ENCODE data around the gene AHI1.

The AHI1 gene

DNA sequence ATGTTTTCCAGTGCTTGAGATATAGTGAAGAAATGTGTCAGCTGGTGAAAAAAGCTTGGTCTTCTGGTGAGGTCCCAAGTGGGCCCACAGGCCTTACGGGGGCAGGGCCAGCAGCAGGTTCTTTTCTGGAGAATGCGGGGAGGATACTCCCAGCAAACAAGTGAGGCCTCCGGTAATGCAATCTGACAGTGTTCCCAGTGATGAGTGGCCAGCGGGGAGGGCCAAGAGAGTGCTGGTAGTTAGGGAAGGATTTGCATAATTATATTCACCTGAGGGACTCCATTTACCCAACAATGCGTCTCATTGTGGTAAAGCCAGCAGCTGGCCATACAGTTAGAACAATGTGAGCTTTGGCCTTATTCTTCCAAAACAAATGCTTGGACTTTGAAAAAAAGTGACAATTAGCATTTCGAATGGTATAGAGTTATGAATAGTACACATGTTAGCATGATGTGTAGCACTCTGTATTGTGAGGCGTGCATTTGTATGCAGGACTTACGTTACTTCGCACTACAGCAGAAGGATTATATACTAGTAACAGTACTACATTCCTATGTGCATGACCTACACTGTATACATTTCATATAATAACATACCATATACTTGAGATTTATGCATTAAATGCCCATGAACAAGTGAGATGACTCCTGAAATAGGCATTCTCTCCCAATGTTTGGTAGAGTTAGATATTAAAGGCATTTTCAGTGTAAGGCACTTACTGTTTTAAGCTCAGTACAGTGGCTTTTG lies 246.6 kb downstream of the AHI1 start (continued):
- TF ChIP-seq MYNN (tag by site-specific recombination; IDR thresholded peaks at IDR 0.05; ENCODE audit: borderline replicate concordance) (no peak), ZBTB21 (tag by site-specific recombination; IDR thresholded peaks at IDR 0.05) (no peak), TCF7L2 (IDR thresholded peaks at IDR 0.05; ENCODE audit: borderline replicate concordance, low read depth, low read length) (no peak), PRDM1 (tag by site-specific recombination; IDR thresholded peaks at IDR 0.05) (no peak), ZNF2 (tag by site-specific recombination; IDR thresholded peaks at IDR 0.05) (no peak), ZNF18 (tag by site-specific recombination; IDR thresholded peaks at IDR 0.05) (no peak), GLI2 (tag by site-specific recombination; IDR thresholded peaks at IDR 0.05; ENCODE audit: borderline replicate concordance, low read depth) (no peak), ZNF629 (tag by site-specific recombination; IDR thresholded peaks at IDR 0.05) (no peak)
- TF ChIP-seq, protein P1, sequence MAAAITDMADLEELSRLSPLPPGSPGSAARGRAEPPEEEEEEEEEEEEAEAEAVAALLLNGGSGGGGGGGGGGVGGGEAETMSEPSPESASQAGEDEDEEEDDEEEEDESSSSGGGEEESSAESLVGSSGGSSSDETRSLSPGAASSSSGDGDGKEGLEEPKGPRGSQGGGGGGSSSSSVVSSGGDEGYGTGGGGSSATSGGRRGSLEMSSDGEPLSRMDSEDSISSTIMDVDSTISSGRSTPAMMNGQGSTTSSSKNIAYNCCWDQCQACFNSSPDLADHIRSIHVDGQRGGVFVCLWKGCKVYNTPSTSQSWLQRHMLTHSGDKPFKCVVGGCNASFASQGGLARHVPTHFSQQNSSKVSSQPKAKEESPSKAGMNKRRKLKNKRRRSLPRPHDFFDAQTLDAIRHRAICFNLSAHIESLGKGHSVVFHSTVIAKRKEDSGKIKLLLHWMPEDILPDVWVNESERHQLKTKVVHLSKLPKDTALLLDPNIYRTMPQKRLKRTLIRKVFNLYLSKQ (tag by site-specific recombination; IDR thresholded peaks at IDR 0.05; ENCODE audit: borderline replicate concordance), result no peak
- TF ChIP-seq, protein P2, sequence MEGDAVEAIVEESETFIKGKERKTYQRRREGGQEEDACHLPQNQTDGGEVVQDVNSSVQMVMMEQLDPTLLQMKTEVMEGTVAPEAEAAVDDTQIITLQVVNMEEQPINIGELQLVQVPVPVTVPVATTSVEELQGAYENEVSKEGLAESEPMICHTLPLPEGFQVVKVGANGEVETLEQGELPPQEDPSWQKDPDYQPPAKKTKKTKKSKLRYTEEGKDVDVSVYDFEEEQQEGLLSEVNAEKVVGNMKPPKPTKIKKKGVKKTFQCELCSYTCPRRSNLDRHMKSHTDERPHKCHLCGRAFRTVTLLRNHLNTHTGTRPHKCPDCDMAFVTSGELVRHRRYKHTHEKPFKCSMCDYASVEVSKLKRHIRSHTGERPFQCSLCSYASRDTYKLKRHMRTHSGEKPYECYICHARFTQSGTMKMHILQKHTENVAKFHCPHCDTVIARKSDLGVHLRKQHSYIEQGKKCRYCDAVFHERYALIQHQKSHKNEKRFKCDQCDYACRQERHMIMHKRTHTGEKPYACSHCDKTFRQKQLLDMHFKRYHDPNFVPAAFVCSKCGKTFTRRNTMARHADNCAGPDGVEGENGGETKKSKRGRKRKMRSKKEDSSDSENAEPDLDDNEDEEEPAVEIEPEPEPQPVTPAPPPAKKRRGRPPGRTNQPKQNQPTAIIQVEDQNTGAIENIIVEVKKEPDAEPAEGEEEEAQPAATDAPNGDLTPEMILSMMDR (tag by site-specific recombination; IDR thresholded peaks at IDR 0.05), result no peak

DNA sequence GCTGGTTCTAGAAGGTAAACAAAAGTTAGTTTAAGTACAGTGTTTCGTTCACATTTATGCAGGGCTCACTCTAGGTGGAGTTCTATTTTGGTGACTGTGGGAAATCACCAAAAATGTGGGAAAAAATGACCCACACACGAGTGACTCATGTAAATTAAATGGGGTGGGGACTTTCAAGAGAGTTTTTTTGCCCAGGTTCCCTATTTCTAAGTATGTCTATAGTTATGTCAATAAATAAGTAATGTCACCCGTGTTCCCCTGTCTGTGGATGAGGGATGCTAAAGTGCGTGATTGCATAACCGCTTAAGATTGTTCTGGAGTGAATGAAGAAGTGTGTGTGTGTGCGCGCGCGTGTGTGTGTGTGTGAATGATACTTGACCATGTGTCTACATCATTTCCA lies 247.3 kb downstream of the AHI1 start:
- CTCF ChIA-PET, result interaction anchor here (0.6 to 1.0 kb wide), 4 partner anchors 9 to 88 kb away, joined by 3 to 5 read pairs (median 4); no protein-coding TSS in a partner anchor
- no peaks in the 10 kb centered on the region for H3K36me3 ChIP-seq (ENCODE audit: control insufficient read depth in 2 of 2, insufficient read depth in 1 of 2, low read length in 2 of 2)
- H3K4me3 ChIP-seq (ENCODE audit: low read depth, low read length), result no peak overlapping the region
- no peaks in the 10 kb centered on the region for H3K4me1 ChIP-seq (ENCODE audit: control insufficient read depth, insufficient read depth, low read length)
- POLR2A ChIA-PET, result no interaction called here
- no peaks in the 10 kb centered on the region for H3K9me3 ChIP-seq (ENCODE audit: control insufficient read depth, insufficient read depth, low read depth, low read length)
- H3K27ac ChIP-seq (ENCODE audit: extremely low read depth, low read depth, low read length), result no peak overlapping the region
- TF ChIP-seq ZNF19 (tag by site-specific recombination; IDR thresholded peaks at IDR 0.05; ENCODE audit: low read depth), result no peak
- TF ChIP-seq ZNF830 (tag by site-specific recombination; IDR thresholded peaks at IDR 0.05; ENCODE audit: low read depth), result no peak
- TF ChIP-seq, protein P3, sequence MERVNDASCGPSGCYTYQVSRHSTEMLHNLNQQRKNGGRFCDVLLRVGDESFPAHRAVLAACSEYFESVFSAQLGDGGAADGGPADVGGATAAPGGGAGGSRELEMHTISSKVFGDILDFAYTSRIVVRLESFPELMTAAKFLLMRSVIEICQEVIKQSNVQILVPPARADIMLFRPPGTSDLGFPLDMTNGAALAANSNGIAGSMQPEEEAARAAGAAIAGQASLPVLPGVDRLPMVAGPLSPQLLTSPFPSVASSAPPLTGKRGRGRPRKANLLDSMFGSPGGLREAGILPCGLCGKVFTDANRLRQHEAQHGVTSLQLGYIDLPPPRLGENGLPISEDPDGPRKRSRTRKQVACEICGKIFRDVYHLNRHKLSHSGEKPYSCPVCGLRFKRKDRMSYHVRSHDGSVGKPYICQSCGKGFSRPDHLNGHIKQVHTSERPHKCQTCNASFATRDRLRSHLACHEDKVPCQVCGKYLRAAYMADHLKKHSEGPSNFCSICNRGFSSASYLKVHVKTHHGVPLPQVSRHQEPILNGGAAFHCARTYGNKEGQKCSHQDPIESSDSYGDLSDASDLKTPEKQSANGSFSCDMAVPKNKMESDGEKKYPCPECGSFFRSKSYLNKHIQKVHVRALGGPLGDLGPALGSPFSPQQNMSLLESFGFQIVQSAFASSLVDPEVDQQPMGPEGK (tag by site-specific recombination; IDR thresholded peaks at IDR 0.05), result no peak
- TF ChIP-seq, protein P2 (tag by site-specific recombination; IDR thresholded peaks at IDR 0.05), result no peak
- no peak for TF ChIP-seq PRDM4 (tag by site-specific recombination; IDR thresholded peaks at IDR 0.05)
- no peak for TF ChIP-seq EGR2 (tag by site-specific recombination; IDR thresholded peaks at IDR 0.05; ENCODE audit: low read depth)
- TF ChIP-seq BCL11A (tag by site-specific recombination; IDR thresholded peaks at IDR 0.05; ENCODE audit: low read depth), result no peak
- no peak for TF ChIP-seq ZNF692 (tag by site-specific recombination; IDR thresholded peaks at IDR 0.05)
- TF ChIP-seq ZNF341 (tag by site-specific recombination; IDR thresholded peaks at IDR 0.05; ENCODE audit: low read depth), result no peak
- no peak for TF ChIP-seq ZNF2 (tag by site-specific recombination; IDR thresholded peaks at IDR 0.05)
- TF ChIP-seq ZNF335 (tag by site-specific recombination; conservative IDR thresholded peaks at IDR 0.05), result no peak
- no peak for TF ChIP-seq ZFP37 (tag by site-specific recombination; IDR thresholded peaks at IDR 0.05)
- TF ChIP-seq SCRT1 (tag by site-specific recombination; IDR thresholded peaks at IDR 0.05; ENCODE audit: borderline replicate concordance), result no peak
- no peak for TF ChIP-seq SETDB1 (IDR thresholded peaks at IDR 0.05; ENCODE audit: insufficient read length, low read length)

All from HEK293 (cell line).